ENCODE results near the gene ZNF184. TPM values are rescaled to one million over a fixed set of nuclear protein-coding genes. Genes with fewer than 3 reads are reported as not detected.

ZNF184 gene
- total and polyA plus RNA-seq, 9 of the 15 experiments (the other 6 are each of a cell fraction or from before 2014, with no cell fraction given), result 7.6 to 22.2 (median 12.8) TPM

DNA sequence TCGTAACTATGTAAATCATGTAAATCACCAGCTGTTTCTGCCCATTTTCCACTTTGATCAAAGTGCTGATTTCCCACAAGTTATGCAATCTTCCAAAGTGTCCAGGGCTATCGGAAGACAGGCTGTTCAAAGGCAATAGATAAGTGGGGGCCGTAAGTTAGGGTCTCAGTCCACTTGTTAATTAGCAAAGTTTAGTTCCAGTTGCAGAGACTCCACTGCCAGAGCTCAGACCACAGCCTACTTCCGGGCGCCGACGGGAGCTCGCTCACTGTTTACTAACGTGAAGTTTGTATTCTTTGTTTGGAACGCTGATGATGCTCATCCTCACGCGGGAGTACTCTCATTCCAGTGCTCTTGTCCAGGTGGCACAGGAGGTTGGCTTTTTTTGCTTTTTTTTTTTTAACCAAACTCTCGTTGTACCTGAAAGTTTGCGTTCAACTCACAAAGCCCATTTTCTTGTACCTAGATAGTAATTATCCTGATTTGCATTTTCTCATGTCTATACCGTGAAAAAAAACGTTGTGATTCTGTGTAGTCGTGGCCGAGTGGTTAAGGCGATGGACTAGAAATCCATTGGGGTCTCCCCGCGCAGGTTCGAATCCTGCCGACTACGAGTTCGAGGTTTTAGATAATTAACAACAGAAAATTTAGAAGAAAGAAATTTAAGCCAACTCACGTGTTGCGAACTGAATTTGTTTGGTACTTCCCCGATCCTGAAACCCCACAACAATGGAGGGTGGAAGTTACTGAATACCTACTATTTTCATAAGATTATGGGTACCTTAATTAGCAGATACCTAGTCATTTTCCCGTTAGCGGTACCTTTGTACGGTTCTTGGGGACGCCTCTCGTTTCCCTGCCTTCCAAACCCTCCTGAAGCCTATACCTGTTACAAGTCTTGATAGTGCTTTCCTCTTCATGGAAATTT lies 29.9 kb upstream of the ZNF184 start (continued):
- 0 out of 2 replicates have a peak, but pooled peaks have one; percentile 9 for TF ChIP-seq ZNF449 (CRISPR knock-in tag; IDR thresholded peaks at IDR 0.05)
- TF ChIP-seq ZNF512 (tag; IDR thresholded peaks at IDR 0.05), result no peak
- no peak for TF ChIP-seq ZNF717 (CRISPR knock-in tag; IDR thresholded peaks at IDR 0.05)
- no peak for TF ChIP-seq ZSCAN32 (CRISPR knock-in tag; IDR thresholded peaks at IDR 0.05)
- peak; percentile 24; the same call in 1 of the 2 replicates for TF ChIP-seq SMARCE1 (IDR thresholded peaks at IDR 0.05)
- TF ChIP-seq EP300 (IDR thresholded peaks at IDR 0.05; ENCODE audit: low read length), result no peak; the same call in none of the 2 replicates
- TF ChIP-seq HSF4 (CRISPR knock-in tag; IDR thresholded peaks at IDR 0.05; ENCODE audit: borderline replicate concordance), result no peak
- no peak for TF ChIP-seq KLF1 (tag; IDR thresholded peaks at IDR 0.05)
- TF ChIP-seq, protein P1, sequence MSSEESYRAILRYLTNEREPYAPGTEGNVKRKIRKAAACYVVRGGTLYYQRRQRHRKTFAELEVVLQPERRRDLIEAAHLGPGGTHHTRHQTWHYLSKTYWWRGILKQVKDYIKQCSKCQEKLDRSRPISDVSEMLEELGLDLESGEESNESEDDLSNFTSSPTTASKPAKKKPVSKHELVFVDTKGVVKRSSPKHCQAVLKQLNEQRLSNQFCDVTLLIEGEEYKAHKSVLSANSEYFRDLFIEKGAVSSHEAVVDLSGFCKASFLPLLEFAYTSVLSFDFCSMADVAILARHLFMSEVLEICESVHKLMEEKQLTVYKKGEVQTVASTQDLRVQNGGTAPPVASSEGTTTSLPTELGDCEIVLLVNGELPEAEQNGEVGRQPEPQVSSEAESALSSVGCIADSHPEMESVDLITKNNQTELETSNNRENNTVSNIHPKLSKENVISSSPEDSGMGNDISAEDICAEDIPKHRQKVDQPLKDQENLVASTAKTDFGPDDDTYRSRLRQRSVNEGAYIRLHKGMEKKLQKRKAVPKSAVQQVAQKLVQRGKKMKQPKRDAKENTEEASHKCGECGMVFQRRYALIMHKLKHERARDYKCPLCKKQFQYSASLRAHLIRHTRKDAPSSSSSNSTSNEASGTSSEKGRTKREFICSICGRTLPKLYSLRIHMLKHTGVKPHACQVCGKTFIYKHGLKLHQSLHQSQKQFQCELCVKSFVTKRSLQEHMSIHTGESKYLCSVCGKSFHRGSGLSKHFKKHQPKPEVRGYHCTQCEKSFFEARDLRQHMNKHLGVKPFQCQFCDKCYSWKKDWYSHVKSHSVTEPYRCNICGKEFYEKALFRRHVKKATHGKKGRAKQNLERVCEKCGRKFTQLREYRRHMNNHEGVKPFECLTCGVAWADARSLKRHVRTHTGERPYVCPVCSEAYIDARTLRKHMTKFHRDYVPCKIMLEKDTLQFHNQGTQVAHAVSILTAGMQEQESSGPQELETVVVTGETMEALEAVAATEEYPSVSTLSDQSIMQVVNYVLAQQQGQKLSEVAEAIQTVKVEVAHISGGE (CRISPR knock-in tag; IDR thresholded peaks at IDR 0.05), result peak in 1 of 3 experiments; percentile 38; a peak in 1 of 6 replicates
- TF ChIP-seq ZBTB2 (IDR thresholded peaks at IDR 0.05), result 0 out of 2 replicates have a peak, but pooled peaks have one; percentile 25
- TF ChIP-seq KLF10 (CRISPR knock-in tag; IDR thresholded peaks at IDR 0.05), result peak; percentile 48; the same call in 1 of the 2 replicates
- TF ChIP-seq ZNF431 (CRISPR knock-in tag; IDR thresholded peaks at IDR 0.05), result no peak
- TF ChIP-seq EP400 (IDR thresholded peaks at IDR 0.05), result peak; percentile 59
- TF ChIP-seq BRF1 (IDR thresholded peaks at IDR 0.05; ENCODE audit: borderline replicate concordance, extremely low read depth, insufficient read length), result peak; percentile 10
- TF ChIP-seq ZNF830 (CRISPR knock-in tag; IDR thresholded peaks at IDR 0.05), result no peak
- peak; percentile 39 for TF ChIP-seq SAP30 (IDR thresholded peaks at IDR 0.05; ENCODE audit: borderline replicate concordance, insufficient read depth, low read depth, low read length, poor library complexity, severe bottlenecking)
- TF ChIP-seq ZNF764 (CRISPR knock-in tag; IDR thresholded peaks at IDR 0.05; ENCODE audit: low read depth), result peak; percentile 83
- no peak for TF ChIP-seq POLR2G (IDR thresholded peaks at IDR 0.05; ENCODE audit: low read depth, low read length)
- no peak for TF ChIP-seq ZNF79 (CRISPR knock-in tag; IDR thresholded peaks at IDR 0.05; ENCODE audit: low read depth)

All from K562 (cell line).